VCaP (cell line): ENCODE results near the gene B4GALT2.

Experiments
- H3K27ac ChIP-seq: fragments of 450-650 bp; 2 replicates; pipeline ENCODE4 v1.5.1; 2017
- CTCF ChIP-seq: fragments of 450-650 bp; conservative IDR thresholded peaks from 2 replicates; pipeline ENCODE4 v1.5.1; 2017; ENCODE audit warnings: mild to moderate bottlenecking, moderate library complexity

Gene B4GALT2

GRCh38 chr1:44030605-44031251 is 51.7 kb downstream of the B4GALT2 start:
- peak overlapping the region; percentile 81 for H3K27ac ChIP-seq
- TF ChIP-seq CTCF = peak; percentile 32

- TF ChIP-seq CTCF = no peak
- H3K27ac ChIP-seq = peak within 1 kb of the TSS; percentile 81
Measured at GRCh38 chr1:44031252-44032169, 52.5 kb downstream of the B4GALT2 start, which contains the start of gene SLC6A9. TSS of gene SLC6A9 (minus strand) at chr1:44031462. CDS start at chr1:44024277, 7,185 bp downstream.

GRCh38 chr1:44032170-44032790 is 53.3 kb downstream of the B4GALT2 start:
- TF ChIP-seq CTCF = no peak
- no peak overlapping the region for H3K27ac ChIP-seq

GRCh38 chr1:44033041-44033575 is 54.1 kb downstream of the B4GALT2 start:
- no peak overlapping the region for H3K27ac ChIP-seq

GRCh38 chr1:44033756-44034155 is 54.7 kb downstream of the B4GALT2 start:
- no peak overlapping the region for H3K27ac ChIP-seq
- no peak for TF ChIP-seq CTCF

More at GRCh38 chr1:44033041-44033575, 54.1 kb downstream of the B4GALT2 start:
- TF ChIP-seq CTCF = no peak

GRCh38 chr1:44034423-44034822 is 55.4 kb downstream of the B4GALT2 start:
- H3K27ac ChIP-seq = no peak overlapping the region
- no peak for TF ChIP-seq CTCF
